C4-2B (cell line): Measurements from ENCODE around the gene KCNIP4.

Source experiments
- CTCF ChIP-seq: fragments of 450-650 bp; conservative IDR thresholded peaks from 2 replicates; pipeline ENCODE4 v1.5.1; 2017; ENCODE audit warnings: mild to moderate bottlenecking
- ZFX ChIP-seq: fragments of 450-650 bp; IDR thresholded peaks from 2 replicates; pipeline ENCODE4 v1.6.1; 2017

- TF ChIP-seq CTCF (no peak), ZFX (no peak)
Measured at GRCh38 chr4:20816287-20816686, 1132.3 kb downstream of the KCNIP4 start.
